PFSK-1 (cell line): Measurements from ENCODE around the gene LIPK.

Experiments
- FOXP2 ChIP-seq: optimal IDR thresholded peaks from 2 replicates; pipeline ENCODE3; 2011; ENCODE audit warnings: borderline replicate concordance, control low read depth, inconsistent platforms; ENCODE audit not compliant: insufficient read depth; ENCODE audit errors: extremely low read length, extremely low read depth
- POLR2AphosphoS5 ChIP-seq: IDR thresholded peaks from 2 replicates; pipeline ENCODE4 v1.6.1; 2012; ENCODE audit warnings: low read depth, mild to moderate bottlenecking, control low read depth, low read length, moderate library complexity
- REST ChIP-seq, 2 experiments: IDR thresholded peaks; 2 replicates each; pipeline versions ENCODE4 v1.6.1 to v1.8.0; 2011 to 2012; ENCODE audit warnings: low read depth in 2 of 2, low read length in 2 of 2, control low read depth in 1 of 2, inconsistent platforms in 1 of 2, mild to moderate bottlenecking in 1 of 2, moderate library complexity in 1 of 2; ENCODE audit not compliant: insufficient read depth in 1 of 2
- SIN3A ChIP-seq: IDR thresholded peaks from 2 replicates; pipeline ENCODE4 v1.6.1; 2012; ENCODE audit warnings: mild to moderate bottlenecking, low read length, moderate library complexity, borderline replicate concordance; ENCODE audit not compliant: insufficient read depth
- TAF1 ChIP-seq: IDR thresholded peaks from 2 replicates; pipeline ENCODE4 v1.6.1; 2012; ENCODE audit warnings: low read length, control low read depth, borderline replicate concordance; ENCODE audit not compliant: insufficient read depth

DNA sequence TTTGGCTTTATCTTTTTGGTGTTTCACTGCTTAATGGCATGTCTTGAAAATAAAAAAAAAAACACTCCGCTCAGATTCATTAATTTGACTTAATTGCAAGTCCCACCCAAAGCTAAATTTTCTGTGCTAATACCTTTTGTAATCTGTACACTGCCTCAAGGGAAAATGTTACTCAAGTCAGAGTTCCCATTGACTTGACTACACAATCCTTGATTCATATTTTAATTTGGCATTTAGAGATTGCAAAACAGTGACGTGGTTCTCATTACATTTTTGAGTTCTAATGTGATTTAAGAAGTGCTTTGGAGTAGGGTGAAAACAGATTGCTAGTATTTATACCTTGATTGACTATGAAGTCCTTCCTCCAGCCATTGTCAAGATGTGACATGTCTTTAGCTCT lies 75.2 kb downstream of the LIPK start:
- TF ChIP-seq TAF1 (no peak), REST (IDR thresholded peaks at IDR 0.05; ENCODE audit: insufficient read depth in 1 of 2, low read depth in 2 of 2, low read length in 2 of 2) (no peak), SIN3A (no peak), POLR2AphosphoS5 (no peak), FOXP2 (no peak)
